HepG2 (cell line): ENCODE results near the gene CITED2. TPM values are rescaled to one million over a fixed set of nuclear protein-coding genes. Genes with fewer than 3 reads are reported as not detected.
A peak's percentile ranks its signal among the peaks of the same experiment; 100 is the strongest.

Source experiments
- ATAC-seq: fragments of 200-7000 bp; cut with Tn5 transposase; 3 replicates; pipeline ENCODE4 v1.9.1; 2020; ENCODE audit warnings: mild to moderate bottlenecking, moderate library complexity
- BruUV-seq: library from RNA; stranded (reverse); fragments of 400-500 nt; replicated peaks from 2 replicates; lab custom pipeline; 2021; lab: Mats Ljungman, UMichigan
- CTCF ChIA-PET: fragments of 300-600 bp; formaldehyde crosslinking; extraction: SDS; loops from one replicate; lab custom pipeline; 2021; ENCODE audit warnings: low total read pairs, inconsistent platforms, low intra/inter-chr PET ratio; lab: Yijun Ruan, JAX
- POLR2A ChIA-PET: fragments of 350-600 bp; sonication (Branson Sonifier 250); formaldehyde crosslinking; loops from one replicate; lab custom pipeline; 2020; ENCODE audit warnings: antibody characterized with exemption, inconsistent platforms; lab: Yijun Ruan, JAX
- DNase-seq: peaks from one replicate; pipeline ENCODE4 v3.0.0-alpha.2; 2015; ENCODE audit warnings: low spot score
- FAIRE-seq: peaks from 3 replicates; lab custom pipeline; 2011; peaks lifted over from hg19 to GRCh38; lab: Jason Lieb, UNC
- H2AFZ ChIP-seq: one replicate; pipeline ENCODE4 v1.6.1; 2011; ENCODE audit warnings: low read length, inconsistent platforms
- H3K27ac ChIP-seq: fragments of 300-600 bp; 3 replicates; pipeline ENCODE4 v1.8.0; 2011; ENCODE audit warnings: mixed run types, mild to moderate bottlenecking, mixed read lengths, low read length, inconsistent platforms; ENCODE audit not compliant: insufficient read depth; ENCODE audit errors: extremely low read length
- H3K27me3 ChIP-seq, 2 experiments: fragments of 200-600 bp in 1 of 2; 2 replicates in 1 of 2; 3 replicates in 1 of 2; pipeline versions ENCODE4 v1.6.0 to v1.8.0; 2011; ENCODE audit warnings: low read length in 2 of 2, mild to moderate bottlenecking in 2 of 2, moderate library complexity in 2 of 2, inconsistent platforms in 1 of 2; ENCODE audit not compliant: insufficient read depth in 2 of 2, control insufficient read depth in 1 of 2
- H3K36me3 ChIP-seq, 2 experiments: fragments of 200-600 bp in 1 of 2; replicated peaks in 1 of 2; 2 replicates in 1 of 2; 3 replicates in 1 of 2; pipeline versions ENCODE4 v1.5.1 to v1.8.0; 2011; ENCODE audit warnings: low read length in 2 of 2, inconsistent platforms in 1 of 2; ENCODE audit not compliant: insufficient read depth in 2 of 2, control insufficient read depth in 1 of 2
- H3K4me1 ChIP-seq: 2 replicates; pipeline ENCODE4 v1.5.1; 2012; ENCODE audit warnings: low read length, inconsistent platforms; ENCODE audit not compliant: insufficient read depth
- H3K4me2 ChIP-seq: 2 replicates; pipeline ENCODE4 v1.6.0; 2011; ENCODE audit warnings: low read depth, low read length, inconsistent platforms
- H3K4me3 ChIP-seq, 3 experiments: fragments of 200-600 bp in 1 of 3; sonication (generic), shearing (Covaris generic) in 1 of 3; replicated peaks in 1 of 3; 2 replicates each; pipeline ENCODE4 v1.5.1; 2011 to 2016; ENCODE audit warnings: low read length in 3 of 3, inconsistent platforms in 2 of 3, low read depth in 2 of 3, mild to moderate bottlenecking in 2 of 3, control low read depth in 1 of 3, mixed read lengths in 1 of 3; ENCODE audit not compliant: insufficient read depth in 1 of 3
- H3K79me2 ChIP-seq: one replicate; pipeline ENCODE4 v1.6.1; 2011; ENCODE audit warnings: low read length, inconsistent platforms; ENCODE audit not compliant: insufficient read depth
- H3K9ac ChIP-seq: 2 replicates; pipeline ENCODE4 v1.6.0; 2011; ENCODE audit warnings: mild to moderate bottlenecking, low read depth, low read length, inconsistent platforms; ENCODE audit not compliant: insufficient read depth
- H3K9me3 ChIP-seq: 2 replicates; pipeline ENCODE4 v1.5.1; 2012; ENCODE audit warnings: mild to moderate bottlenecking, low read length
- H4K20me1 ChIP-seq: 2 replicates; pipeline ENCODE4 v1.6.0; 2011; ENCODE audit warnings: inconsistent platforms, mild to moderate bottlenecking, low read length, moderate library complexity; ENCODE audit not compliant: insufficient read depth
- CEBPB ChIP-seq: IDR thresholded peaks from 2 replicates; pipeline ENCODE4 v1.6.1; 2011; ENCODE audit warnings: low read depth, low read length, improper control_type of control experiment, borderline replicate concordance
- KDM5A ChIP-seq: fragments of 200-600 bp; sonication (generic); IDR thresholded peaks from 2 replicates; pipeline ENCODE4 v1.7.0; 2018; ENCODE audit warnings: antibody characterized with exemption, mild to moderate bottlenecking, low read length, borderline replicate concordance
- ZNF709 ChIP-seq: sonication (generic); formaldehyde crosslinking; IDR thresholded peaks from 2 replicates; pipeline ENCODE4 v1.5.0; 2020; ENCODE audit warnings: mild to moderate bottlenecking, missing genetic modification reagents
- WGBS: methylation state at CpG from one replicate; pipeline ENCODE4 v1.1.6; 2017; ENCODE audit warnings: low lambda C conversion rate; 5-methylcytosine and 5-hydroxymethylcytosine counted together
- in situ Hi-C: cut with HindIII; loops from 2 replicates; pipeline ENCODE4 v1.10.0; 2017; ENCODE audit warnings: low pct_unique_long_range_greater_than_20kb; ENCODE audit not compliant: extremely low pct_ligation_motif_present
- intact Hi-C: fragments of 100-400 bp; cut with micrococcal nuclease; formaldehyde crosslinking; loops from one replicate; pipeline ENCODE4 v1.10.0; 2022; ENCODE audit not compliant: unreplicated experiment
- polyA plus RNA-seq, 8 experiments: library from polyadenylated mRNA; depleted of rRNA in 3 of 8; stranded (reverse) in 7 of 8; unstranded in 1 of 8; fragments of >200 nt; fragmentation: Illumina TruSeq in 4 of 8; extraction: Trizol in 4 of 8; gene quantifications; 2 replicates each; pipeline versions ENCODE4 v1.2.1 to v1.2.3, GENCODE V29; 2011 to 2016; ENCODE audit warnings: low read depth in 4 of 8, missing spikeins in 1 of 8, mixed read lengths in 1 of 8; ENCODE audit not compliant: insufficient read depth in 1 of 8
- total RNA-seq, 5 experiments: library from RNA; depleted of rRNA; stranded (reverse); fragments of >200 nt; fragmentation: Illumina TruSeq; extraction: Trizol; gene quantifications; 2 replicates each; pipeline ENCODE4 v1.2.3, GENCODE V29; 2016; ENCODE audit warnings: low read depth in 1 of 5
- TF ChIP-seq, protein P1 (sequence below): sonication (generic); formaldehyde crosslinking; IDR thresholded peaks from 2 replicates; pipeline ENCODE4 v1.5.0; 2020; ENCODE audit warnings: missing genetic modification reagents
- TF ChIP-seq, protein P2 (sequence below): sonication (generic); formaldehyde crosslinking; IDR thresholded peaks from 2 replicates; pipeline ENCODE4 v1.9.0; 2021; ENCODE audit warnings: missing genetic modification reagents, borderline replicate concordance

The CITED2 gene
- total and polyA plus RNA-seq, 2 of the 13 experiments (the other 11 are each of a cell fraction or from before 2014, with no cell fraction given) = 17.6 to 57.2 TPM

DNA sequence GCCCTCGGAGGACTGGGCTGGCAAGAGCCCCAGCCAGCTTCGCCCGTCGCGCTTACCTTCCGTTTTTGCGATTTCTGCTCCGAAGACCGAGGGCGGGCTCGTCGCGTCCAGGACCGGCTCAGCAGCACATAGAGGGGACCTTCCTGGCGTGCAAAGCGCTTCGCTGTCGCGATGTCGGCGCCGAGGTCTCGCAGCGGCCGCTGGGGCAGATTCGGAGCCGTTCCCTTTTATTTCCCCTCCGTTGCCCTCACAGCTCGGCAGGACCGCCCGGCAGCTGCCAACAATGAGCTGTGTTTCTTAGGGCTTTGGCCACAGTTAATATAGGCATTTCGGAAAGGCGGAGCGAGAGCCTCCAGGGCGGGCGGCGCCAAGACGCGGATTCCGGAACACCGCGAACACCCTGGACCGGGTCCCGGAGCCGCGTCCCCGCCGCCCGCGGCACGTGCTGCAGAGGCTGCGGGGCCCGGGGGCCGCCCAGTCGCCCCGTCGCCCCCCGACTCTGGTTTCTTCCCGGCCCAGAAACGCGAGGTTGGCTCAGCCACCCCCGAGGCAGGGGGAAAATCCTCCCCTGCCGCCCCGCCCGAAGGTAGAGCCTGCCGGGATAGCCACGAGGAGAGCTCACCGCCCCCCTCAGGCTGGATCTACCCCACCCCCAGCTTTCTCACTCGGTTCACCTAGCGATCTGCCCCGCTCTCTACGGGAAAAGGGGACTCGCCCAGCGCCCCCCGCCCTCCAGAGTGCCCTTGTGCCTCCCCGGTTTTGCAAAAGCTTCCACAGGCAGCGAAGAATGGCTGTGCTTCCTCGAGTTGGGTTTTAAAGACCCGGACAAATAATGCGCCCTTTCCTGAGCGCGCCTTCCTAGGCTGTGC is at the start of gene CITED2 (continued):
- TF ChIP-seq, protein P1, sequence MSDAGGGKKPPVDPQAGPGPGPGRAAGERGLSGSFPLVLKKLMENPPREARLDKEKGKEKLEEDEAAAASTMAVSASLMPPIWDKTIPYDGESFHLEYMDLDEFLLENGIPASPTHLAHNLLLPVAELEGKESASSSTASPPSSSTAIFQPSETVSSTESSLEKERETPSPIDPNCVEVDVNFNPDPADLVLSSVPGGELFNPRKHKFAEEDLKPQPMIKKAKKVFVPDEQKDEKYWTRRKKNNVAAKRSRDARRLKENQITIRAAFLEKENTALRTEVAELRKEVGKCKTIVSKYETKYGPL (CRISPR knock-in tag) = peak; percentile 81
- TF ChIP-seq KDM5A (peak; percentile 12; the same call in 1 of the 2 replicates), ZNF709 (peak; percentile 72)

DNA sequence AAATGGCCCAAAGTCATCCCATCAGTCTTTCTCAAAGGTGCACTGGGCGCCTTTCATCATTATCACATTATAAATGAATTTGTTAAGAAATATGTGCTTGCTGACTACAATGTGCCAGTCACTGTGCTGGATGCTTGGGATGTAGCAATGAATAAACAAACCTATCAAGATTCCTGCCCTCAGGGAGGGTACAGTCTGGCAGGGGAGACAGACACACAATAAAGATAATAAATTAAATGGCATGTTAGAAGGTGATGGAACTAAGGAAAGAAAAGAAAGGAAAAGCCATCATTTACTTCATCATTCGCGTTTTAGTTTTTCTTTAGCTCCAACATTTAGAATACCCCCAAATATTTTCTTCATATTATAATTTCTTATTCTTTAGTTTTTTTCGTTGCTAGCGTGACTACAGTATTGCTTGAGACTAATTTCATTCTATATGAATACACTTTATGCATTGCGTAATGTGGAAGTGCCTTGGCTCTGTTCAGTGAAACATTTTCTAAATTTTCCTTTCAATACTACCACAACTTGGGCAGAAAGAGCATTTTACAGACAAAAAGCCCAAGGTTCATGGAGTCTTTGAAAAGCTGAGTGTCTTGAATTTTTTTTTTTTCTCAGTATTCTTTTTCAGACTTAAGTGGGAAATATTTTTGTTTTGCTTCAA is 48.7 kb upstream of the CITED2 start:
- no peak for ATAC-seq

More for the DNA sequence above, 48.7 kb upstream of the CITED2 start:
- TF ChIP-seq, protein P2, sequence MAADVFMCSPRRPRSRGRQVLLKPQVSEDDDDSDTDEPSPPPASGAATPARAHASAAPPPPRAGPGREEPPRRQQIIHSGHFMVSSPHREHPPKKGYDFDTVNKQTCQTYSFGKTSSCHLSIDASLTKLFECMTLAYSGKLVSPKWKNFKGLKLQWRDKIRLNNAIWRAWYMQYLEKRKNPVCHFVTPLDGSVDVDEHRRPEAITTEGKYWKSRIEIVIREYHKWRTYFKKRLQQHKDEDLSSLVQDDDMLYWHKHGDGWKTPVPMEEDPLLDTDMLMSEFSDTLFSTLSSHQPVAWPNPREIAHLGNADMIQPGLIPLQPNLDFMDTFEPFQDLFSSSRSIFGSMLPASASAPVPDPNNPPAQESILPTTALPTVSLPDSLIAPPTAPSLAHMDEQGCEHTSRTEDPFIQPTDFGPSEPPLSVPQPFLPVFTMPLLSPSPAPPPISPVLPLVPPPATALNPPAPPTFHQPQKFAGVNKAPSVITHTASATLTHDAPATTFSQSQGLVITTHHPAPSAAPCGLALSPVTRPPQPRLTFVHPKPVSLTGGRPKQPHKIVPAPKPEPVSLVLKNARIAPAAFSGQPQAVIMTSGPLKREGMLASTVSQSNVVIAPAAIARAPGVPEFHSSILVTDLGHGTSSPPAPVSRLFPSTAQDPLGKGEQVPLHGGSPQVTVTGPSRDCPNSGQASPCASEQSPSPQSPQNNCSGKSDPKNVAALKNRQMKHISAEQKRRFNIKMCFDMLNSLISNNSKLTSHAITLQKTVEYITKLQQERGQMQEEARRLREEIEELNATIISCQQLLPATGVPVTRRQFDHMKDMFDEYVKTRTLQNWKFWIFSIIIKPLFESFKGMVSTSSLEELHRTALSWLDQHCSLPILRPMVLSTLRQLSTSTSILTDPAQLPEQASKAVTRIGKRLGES (CRISPR knock-in tag) = no peak
- peak; percentile 80 for TF ChIP-seq CEBPB
- TF ChIP-seq, all 625 proteins: peak for 1
- H3K36me3 ChIP-seq = no peaks in the 10 kb centered on the region
- in situ Hi-C loops (no loop called here), intact Hi-C loops (no loop called here)
- DNase-seq = no peak
- BruUV-seq = no TSS peak
- H2AFZ ChIP-seq = no peak overlapping the region
- no peaks in the 10 kb centered on the region for H3K9me3 ChIP-seq
- 58% methylated on average over 6 of the region's 6 CpGs for WGBS
- no peaks in the 10 kb centered on the region for H3K4me1 ChIP-seq
- no peak overlapping the region for H3K27ac ChIP-seq
- no peak overlapping the region for H3K4me3 ChIP-seq
- no peaks in the 10 kb centered on the region for H4K20me1 ChIP-seq
- H3K4me2 ChIP-seq = no peak overlapping the region
- H3K27me3 ChIP-seq = peaks cover 0 to 2% of the 10 kb centered on the region in 2 experiments; a peak in 1 of 5 replicates
- H3K9ac ChIP-seq = no peak overlapping the region
- no peaks in the 10 kb centered on the region for H3K79me2 ChIP-seq
- FAIRE-seq = no peak
- POLR2A ChIA-PET = no interaction called here
- CTCF ChIA-PET = no interaction called here
